HCT116 (cell line): ENCODE data around the gene PAQR7. TPM values are rescaled to one million over a fixed set of nuclear protein-coding genes. Genes with fewer than 3 reads are reported as not detected.
A peak's percentile ranks its signal among the peaks of the same experiment; 100 is the strongest.

Experiments
- ATAC-seq: fragments of 200-7000 bp; cut with Tn5 transposase; 2 replicates; pipeline ENCODE4 v1.9.1; 2020; ENCODE audit warnings: mild to moderate bottlenecking, moderate library complexity
- BruUV-seq: library from RNA; stranded (reverse); fragments of 400-500 nt; replicated peaks from 2 replicates; lab custom pipeline; 2021; lab: Mats Ljungman, UMichigan
- CTCF ChIA-PET: fragments of 300-600 bp; sonication (Branson Sonifier 250); formaldehyde crosslinking; loops from one replicate; lab custom pipeline; 2021; ENCODE audit warnings: antibody characterized with exemption; lab: Charles Lee
- POLR2A ChIA-PET: fragments of 300-600, 350-600 bp; sonication (Branson Sonifier 250); formaldehyde crosslinking; loops from one replicate; lab custom pipeline; 2021; ENCODE audit warnings: antibody characterized with exemption; lab: Charles Lee
- RAD21 ChIA-PET, 2 experiments: fragments of 300-600 bp; sonication (Branson Sonifier 250); formaldehyde crosslinking; loops; one replicate each; lab custom pipeline; 2023; ENCODE audit warnings: low total read pairs in 2 of 2; ENCODE audit not compliant: uncharacterized antibody in 2 of 2, unreplicated experiment in 2 of 2, low non-redundant PET in 1 of 2; lab: Charles Lee
- DNase-seq: peaks from one replicate; pipeline ENCODE4 v3.0.0-alpha.2; 2010; ENCODE audit warnings: low read depth, low spot score
- H2AFZ ChIP-seq: fragments of 200-600 bp; shearing (Covaris generic), sonication (generic); 2 replicates; pipeline ENCODE4 v1.6.1; 2017; ENCODE audit warnings: low read depth, mixed run types, mixed read lengths, antibody characterized with exemption, low read length; ENCODE audit not compliant: poor library complexity, severe bottlenecking
- H3K27ac ChIP-seq: 2 replicates; pipeline ENCODE4 v1.5.1; 2012; ENCODE audit warnings: low read depth, low read length
- H3K27me3 ChIP-seq: fragments of 200-600 bp; sonication (generic); 2 replicates; pipeline ENCODE4 v1.6.1; 2016; ENCODE audit warnings: mixed run types, low read length, mixed read lengths; ENCODE audit not compliant: insufficient read depth
- H3K36me3 ChIP-seq, 2 experiments: fragments of 200-500 bp in 1 of 2; fragments of 200-600 bp in 1 of 2; sonication (Bioruptor generic) in 1 of 2; sonication (generic) in 1 of 2; 2 replicates each; pipeline versions ENCODE4 v1.5.1 to v1.6.1; 2014 to 2016; ENCODE audit warnings: low read length in 2 of 2, inconsistent platforms in 1 of 2, mixed read lengths in 1 of 2, mixed run types in 1 of 2; ENCODE audit not compliant: insufficient read depth in 2 of 2, control insufficient read depth in 1 of 2
- H3K4me1 ChIP-seq, 2 experiments: fragments of 200-600 bp in 1 of 2; sonication (generic) in 1 of 2; 2 replicates each; pipeline versions ENCODE4 v1.5.1 to v1.6.1; 2012 to 2017; ENCODE audit warnings: low read length in 2 of 2, inconsistent platforms in 1 of 2, mild to moderate bottlenecking in 1 of 2, mixed read lengths in 1 of 2, mixed run types in 1 of 2, moderate library complexity in 1 of 2; ENCODE audit not compliant: insufficient read depth in 2 of 2, control insufficient read depth in 1 of 2
- H3K4me2 ChIP-seq: fragments of 200-600 bp; sonication (generic); 2 replicates; pipeline ENCODE4 v1.6.1; 2017; ENCODE audit warnings: mixed run types, low read length, mixed read lengths
- H3K4me3 ChIP-seq, 2 experiments: fragments of 200-600 bp in 1 of 2; sonication (generic) in 1 of 2; replicated peaks in 1 of 2; 2 replicates each; pipeline ENCODE4 v1.5.1; 2011 to 2016; ENCODE audit warnings: low read length in 2 of 2, control low read depth in 1 of 2, low read depth in 1 of 2, mild to moderate bottlenecking in 1 of 2, mixed read lengths in 1 of 2, mixed run types in 1 of 2
- H3K79me2 ChIP-seq: fragments of 200-600 bp; sonication (generic); 2 replicates; pipeline ENCODE4 v1.6.1; 2017; ENCODE audit warnings: mild to moderate bottlenecking, mixed run types, low read length, moderate library complexity, mixed read lengths; ENCODE audit not compliant: insufficient read depth
- H3K9ac ChIP-seq: fragments of 200-600 bp; sonication (generic); 2 replicates; pipeline ENCODE4 v1.6.1; 2016; ENCODE audit warnings: low read length, mixed read lengths
- H3K9me2 ChIP-seq: fragments of 200-600 bp; sonication (generic), shearing (Covaris generic); 2 replicates; pipeline ENCODE4 v1.6.1; 2017; ENCODE audit warnings: mixed run types, mild to moderate bottlenecking, moderate library complexity; ENCODE audit not compliant: insufficient read depth
- H3K9me3 ChIP-seq, 2 experiments: fragments of 200-500 bp in 1 of 2; fragments of 200-600 bp in 1 of 2; sonication (Bioruptor generic) in 1 of 2; sonication (generic) in 1 of 2; 2 replicates each; pipeline ENCODE4 v1.6.1; 2014 to 2017; ENCODE audit warnings: low read length in 2 of 2, mixed read lengths in 2 of 2, inconsistent platforms in 1 of 2, low read depth in 1 of 2, mild to moderate bottlenecking in 1 of 2, mixed run types in 1 of 2, moderate library complexity in 1 of 2; ENCODE audit not compliant: control insufficient read depth in 1 of 2, insufficient read depth in 1 of 2
- H4K20me1 ChIP-seq: fragments of 200-600 bp; sonication (generic), shearing (Covaris generic); 2 replicates; pipeline ENCODE4 v1.6.1; 2017; ENCODE audit warnings: mixed run types, mild to moderate bottlenecking, moderate library complexity; ENCODE audit not compliant: insufficient read depth
- CBX3 ChIP-seq: IDR thresholded peaks from 2 replicates; pipeline ENCODE4 v1.6.1; 2012; ENCODE audit warnings: low read depth
- CEBPB ChIP-seq: IDR thresholded peaks from 2 replicates; pipeline ENCODE4 v1.6.1; 2012; ENCODE audit warnings: low read depth
- CTCF ChIP-seq, 3 experiments: fragments of 200-600 bp in 1 of 3; sonication (generic) in 1 of 3; IDR thresholded peaks in 2 of 3; conservative IDR thresholded peaks in 1 of 3; 2 replicates each; pipeline ENCODE4 v1.5.1; 2012 to 2017; ENCODE audit warnings: low read depth in 2 of 3, low read length in 2 of 3, antibody characterized with exemption in 1 of 3, borderline replicate concordance in 1 of 3, control low read depth in 1 of 3, mild to moderate bottlenecking in 1 of 3, mixed read lengths in 1 of 3, mixed run types in 1 of 3, moderate library complexity in 1 of 3; ENCODE audit not compliant: insufficient read depth in 1 of 3
- EGR1 ChIP-seq: IDR thresholded peaks from 2 replicates; pipeline ENCODE4 v1.6.1; 2012; ENCODE audit warnings: low read depth
- EZH2 ChIP-seq: fragments of 200-600 bp; sonication (generic); IDR thresholded peaks from 2 replicates; pipeline ENCODE4 v1.6.1; 2017; ENCODE audit warnings: antibody characterized with exemption, mixed run types
- EZH2phosphoT487 ChIP-seq: fragments of 200-600 bp; IDR thresholded peaks from 2 replicates; pipeline ENCODE4 v1.6.1; 2018; ENCODE audit warnings: antibody characterized with exemption, borderline replicate concordance
- JUND ChIP-seq: IDR thresholded peaks from 2 replicates; pipeline ENCODE4 v1.6.1; 2012
- MAX ChIP-seq: IDR thresholded peaks from 2 replicates; pipeline ENCODE4 v1.6.1; 2012
- POLR2AphosphoS5 ChIP-seq: IDR thresholded peaks from 2 replicates; pipeline ENCODE4 v1.6.1; 2011; ENCODE audit warnings: mild to moderate bottlenecking, low read depth, low read length, moderate library complexity
- RAD21 ChIP-seq: IDR thresholded peaks from 2 replicates; pipeline ENCODE4 v1.6.1; 2012; ENCODE audit warnings: low read depth, mild to moderate bottlenecking
- REST ChIP-seq: IDR thresholded peaks from 2 replicates; pipeline ENCODE4 v1.6.1; 2012; ENCODE audit warnings: low read depth
- SIN3A ChIP-seq: IDR thresholded peaks from 2 replicates; pipeline ENCODE4 v1.6.1; 2012; ENCODE audit warnings: low read depth
- SP1 ChIP-seq: IDR thresholded peaks from 2 replicates; pipeline ENCODE4 v1.6.1; 2012; ENCODE audit warnings: low read depth
- SRF ChIP-seq: IDR thresholded peaks from 2 replicates; pipeline ENCODE4 v1.6.1; 2012; ENCODE audit warnings: low read depth
- YY1 ChIP-seq: IDR thresholded peaks from 2 replicates; pipeline ENCODE4 v1.6.1; 2011; ENCODE audit warnings: low read length, low read depth, moderate library complexity, mild to moderate bottlenecking; ENCODE audit not compliant: insufficient replicate concordance; ENCODE audit errors: extremely low read depth
- ZNF274 ChIP-seq: fragments of 200-500 bp; sonication (Bioruptor generic); IDR thresholded peaks from 2 replicates; pipeline ENCODE4 v1.6.1; 2014; ENCODE audit warnings: mild to moderate bottlenecking, low read depth, low read length, inconsistent platforms
- intact Hi-C: fragments of 100-400 bp; cut with micrococcal nuclease; formaldehyde crosslinking; loops from 2 replicates; pipeline ENCODE4 v1.10.0; 2022
- total RNA-seq: library from RNA; stranded (reverse); gene quantifications from one replicate; pipeline ENCODE4 v1.2.1, GENCODE V29; 2021; ENCODE audit not compliant: unreplicated experiment
- TF ChIP-seq, protein P1 (sequence below): IDR thresholded peaks from 2 replicates; pipeline ENCODE4 v1.6.1; 2011; ENCODE audit warnings: mild to moderate bottlenecking, low read length, moderate library complexity; ENCODE audit not compliant: insufficient replicate concordance; ENCODE audit errors: extremely low read depth
- TF ChIP-seq, protein P2 (sequence below): IDR thresholded peaks from 2 replicates; pipeline ENCODE4 v1.6.1; 2012

The PAQR7 gene
- total RNA-seq, 1 experiment from 2014 or later: 13.1 TPM

GRCh38 chr1:25819491-25820246 is 55.8 kb downstream of the PAQR7 start, which contains the start of gene MTFR1L:
MTFR1L (plus strand) TSS chr1:25819954; CDS start chr1:25823105, 3,151 bp downstream.
- intact Hi-C loops: loop anchor here (2.0 to 10.0 kb wide), 3 partner anchors 78 to 565 kb away; partner anchors contain the start of gene PAFAH2
- ChIA-PET CTCF (interaction anchor here (0.6 to 1.7 kb wide), 3 partner anchors 17 to 185 kb away, joined by 3 to 7 read pairs (median 5); no protein-coding TSS in a partner anchor), RAD21 (no interaction called here), POLR2A (interaction anchor here (0.6 to 1.0 kb wide), 2 partner anchors 38 to 178 kb away, joined by 3 to 4 read pairs; partner anchors contain the start of gene PAFAH2)
- no TSS peak for BruUV-seq
- H3K27ac ChIP-seq: peak within 1 kb of the TSS; percentile 81
- H2AFZ ChIP-seq: no peak within 1 kb of the TSS
- no peaks in the 10 kb centered on the region for H3K9me3 ChIP-seq
- peak within 1 kb of the TSS; percentile 86 for H3K9ac ChIP-seq
- H4K20me1 ChIP-seq: no peaks in the 10 kb centered on the region
- no peaks in the 10 kb centered on the region for H3K27me3 ChIP-seq
- peak within 1 kb of the TSS; percentile 91 for H3K4me2 ChIP-seq
- no peaks in the 10 kb centered on the region for H3K9me2 ChIP-seq
- H3K79me2 ChIP-seq: peaks cover 29% of the 10 kb centered on the region; the same call in 1 of the 2 replicates
- DNase-seq (peak; percentile 39), ATAC-seq (peak; percentile 88)
- peak within 1 kb of the TSS; percentile 90 to 92 for H3K4me3 ChIP-seq
- peaks cover 18 to 33% of the 10 kb centered on the region in 2 experiments; a peak in 3 of 4 replicates for H3K4me1 ChIP-seq
- H3K36me3 ChIP-seq: no peaks in the 10 kb centered on the region
- TF ChIP-seq, protein P1, sequence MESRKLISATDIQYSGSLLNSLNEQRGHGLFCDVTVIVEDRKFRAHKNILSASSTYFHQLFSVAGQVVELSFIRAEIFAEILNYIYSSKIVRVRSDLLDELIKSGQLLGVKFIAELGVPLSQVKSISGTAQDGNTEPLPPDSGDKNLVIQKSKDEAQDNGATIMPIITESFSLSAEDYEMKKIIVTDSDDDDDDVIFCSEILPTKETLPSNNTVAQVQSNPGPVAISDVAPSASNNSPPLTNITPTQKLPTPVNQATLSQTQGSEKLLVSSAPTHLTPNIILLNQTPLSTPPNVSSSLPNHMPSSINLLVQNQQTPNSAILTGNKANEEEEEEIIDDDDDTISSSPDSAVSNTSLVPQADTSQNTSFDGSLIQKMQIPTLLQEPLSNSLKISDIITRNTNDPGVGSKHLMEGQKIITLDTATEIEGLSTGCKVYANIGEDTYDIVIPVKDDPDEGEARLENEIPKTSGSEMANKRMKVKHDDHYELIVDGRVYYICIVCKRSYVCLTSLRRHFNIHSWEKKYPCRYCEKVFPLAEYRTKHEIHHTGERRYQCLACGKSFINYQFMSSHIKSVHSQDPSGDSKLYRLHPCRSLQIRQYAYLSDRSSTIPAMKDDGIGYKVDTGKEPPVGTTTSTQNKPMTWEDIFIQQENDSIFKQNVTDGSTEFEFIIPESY: peak; percentile 88
- no peak for TF ChIP-seq CTCF (IDR thresholded peaks at IDR 0.05 in 2 of 3, conservative IDR thresholded peaks at IDR 0.05 in 1 of 3; ENCODE audit: borderline replicate concordance in 1 of 3, insufficient read depth in 1 of 3, low read depth in 2 of 3, low read length in 2 of 3)
- no peak for TF ChIP-seq CEBPB
- TF ChIP-seq YY1: peak; percentile 60
- TF ChIP-seq POLR2AphosphoS5: peak; percentile 94
- TF ChIP-seq JUND: no peak
- TF ChIP-seq EZH2: no peak
- no peak for TF ChIP-seq EZH2phosphoT487
- no peak for TF ChIP-seq CBX3
- TF ChIP-seq SIN3A: peak; percentile 80
- TF ChIP-seq SP1: no peak; the same call in 1 of the 2 replicates
- TF ChIP-seq MAX: peak; percentile 62; the same call in 1 of the 2 replicates
- TF ChIP-seq ZNF274: no peak
- peak; percentile 76 for TF ChIP-seq EGR1
- TF ChIP-seq RAD21: no peak
- no peak for TF ChIP-seq REST
- TF ChIP-seq, protein P2, sequence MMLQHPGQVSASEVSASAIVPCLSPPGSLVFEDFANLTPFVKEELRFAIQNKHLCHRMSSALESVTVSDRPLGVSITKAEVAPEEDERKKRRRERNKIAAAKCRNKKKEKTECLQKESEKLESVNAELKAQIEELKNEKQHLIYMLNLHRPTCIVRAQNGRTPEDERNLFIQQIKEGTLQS: no peak
- TF ChIP-seq SRF: no peak
